Adipocyte (in vitro differentiated cells): ENCODE results near the gene SNAPC4.

Source experiments
- DNase-seq: peaks from one replicate; pipeline ENCODE4 v3.0.0-alpha.2; 2015; ENCODE audit warnings: low read depth
- H3K27me3 ChIP-seq: replicated peaks from 2 replicates; pipeline ENCODE4 v1.7.0; 2013; ENCODE audit warnings: mild to moderate bottlenecking, low read length, moderate library complexity; ENCODE audit not compliant: control insufficient read depth, insufficient read depth
- H3K36me3 ChIP-seq: 2 replicates; pipeline ENCODE4 v1.7.0; 2013; ENCODE audit warnings: low read length, mild to moderate bottlenecking, moderate library complexity; ENCODE audit not compliant: control insufficient read depth, insufficient read depth, severe bottlenecking
- H3K4me1 ChIP-seq: 2 replicates; pipeline ENCODE4 v1.7.0; 2013; ENCODE audit warnings: mild to moderate bottlenecking, low read length, moderate library complexity; ENCODE audit not compliant: control insufficient read depth, insufficient read depth
- H3K4me3 ChIP-seq: 2 replicates; pipeline ENCODE4 v1.7.0; 2013; ENCODE audit warnings: mild to moderate bottlenecking, low read length, moderate library complexity
- H3K9ac ChIP-seq: 2 replicates; pipeline ENCODE4 v1.7.0; 2013; ENCODE audit warnings: mild to moderate bottlenecking, low read length, moderate library complexity
- H3K9me3 ChIP-seq: 2 replicates; pipeline ENCODE4 v1.7.0; 2013; ENCODE audit warnings: mild to moderate bottlenecking, low read length, moderate library complexity; ENCODE audit not compliant: control insufficient read depth

Gene SNAPC4

DNA sequence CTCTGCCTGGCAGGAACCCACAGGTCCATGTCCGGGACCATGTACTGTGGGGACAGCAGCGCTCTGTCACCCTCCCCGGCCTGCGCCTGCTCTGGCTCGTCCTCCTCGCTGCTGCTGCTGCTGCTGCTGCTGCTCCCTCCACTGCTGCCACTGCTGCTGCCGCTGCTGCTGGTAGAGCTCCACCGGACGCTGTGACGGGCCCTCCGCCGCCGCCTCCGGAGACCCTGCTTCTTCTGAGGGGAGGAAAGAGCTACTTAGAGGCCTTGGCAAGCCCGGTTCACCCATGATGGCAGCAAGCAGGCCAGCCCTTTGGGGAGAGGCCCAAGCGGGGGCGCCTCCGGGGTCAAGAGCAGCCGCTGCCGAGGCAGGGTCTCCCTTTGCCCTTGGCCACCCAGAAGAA, 16.5 kb downstream of the SNAPC4 start:
- Histone ChIP-seq H3K9me3 (no peaks in the 10 kb centered on the region), H3K9ac (no peak overlapping the region), H3K4me1 (no peaks in the 10 kb centered on the region), H3K27me3 (no peaks in the 10 kb centered on the region), H3K36me3 (peaks cover 78% of the 10 kb centered on the region), H3K4me3 (no peak overlapping the region)
- DNase-seq = no peak

DNA sequence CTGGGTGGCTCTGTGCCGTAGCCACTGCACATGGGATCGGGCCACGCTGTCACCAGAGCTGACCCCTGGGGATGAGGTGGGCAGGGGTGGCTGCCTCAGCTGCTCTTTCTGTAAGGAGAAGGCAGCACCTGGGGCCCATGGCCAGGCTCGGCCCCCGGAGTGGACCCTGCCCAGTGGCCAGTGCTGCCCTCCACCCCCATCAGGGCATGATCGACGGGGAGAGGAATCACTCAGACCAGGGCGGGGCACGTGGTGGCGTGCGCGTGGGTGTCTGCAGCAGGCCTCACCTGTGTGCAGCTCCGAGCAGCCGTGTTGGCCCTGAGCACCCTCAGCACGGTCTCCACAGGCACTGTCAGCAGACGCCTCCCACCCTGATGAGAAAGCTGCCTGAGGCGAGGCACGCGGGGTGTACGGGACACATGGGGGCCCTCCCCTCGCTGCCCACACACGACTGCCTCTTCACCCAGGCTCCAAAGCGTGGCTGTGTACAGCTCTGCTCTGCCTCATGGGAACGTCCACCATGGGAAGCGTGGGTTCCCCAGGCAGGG, 17.9 kb downstream of the SNAPC4 start:
- no peak for DNase-seq
- no peak overlapping the region for H3K4me3 ChIP-seq
- H3K4me1 ChIP-seq = no peaks in the 10 kb centered on the region
- H3K9ac ChIP-seq = no peak overlapping the region
- no peaks in the 10 kb centered on the region for H3K27me3 ChIP-seq
- peaks cover 70% of the 10 kb centered on the region for H3K36me3 ChIP-seq
- H3K9me3 ChIP-seq = no peaks in the 10 kb centered on the region

- Histone ChIP-seq H3K4me3 (no peak overlapping the region), H3K9me3 (no peaks in the 10 kb centered on the region), H3K36me3 (peaks cover 66% of the 10 kb centered on the region), H3K27me3 (no peaks in the 10 kb centered on the region), H3K4me1 (no peaks in the 10 kb centered on the region), H3K9ac (no peak overlapping the region)
- no peak for DNase-seq
Observed at GRCh38 chr9:136381311-136381710, 18.7 kb downstream of the SNAPC4 start.

- H3K36me3 ChIP-seq = peaks cover 70% of the 10 kb centered on the region
Observed at GRCh38 chr9:136380381-136380780, 19.6 kb downstream of the SNAPC4 start.

GRCh38 chr9:136379891-136380290, 20.1 kb downstream of the SNAPC4 start:
- peaks cover 69% of the 10 kb centered on the region for H3K36me3 ChIP-seq
- DNase-seq = no peak
- no peak overlapping the region for H3K9ac ChIP-seq

More at GRCh38 chr9:136380381-136380780, 19.6 kb downstream of the SNAPC4 start:
- Histone ChIP-seq H3K9me3 (no peaks in the 10 kb centered on the region), H3K9ac (no peak overlapping the region), H3K4me3 (no peak overlapping the region), H3K4me1 (no peaks in the 10 kb centered on the region), H3K27me3 (no peaks in the 10 kb centered on the region)
- no peak for DNase-seq

GRCh38 chr9:136379401-136379800, 20.6 kb downstream of the SNAPC4 start:
- no peaks in the 10 kb centered on the region for H3K27me3 ChIP-seq
- H3K4me1 ChIP-seq = no peaks in the 10 kb centered on the region
- DNase-seq = no peak
- peaks cover 64% of the 10 kb centered on the region for H3K36me3 ChIP-seq
- H3K9me3 ChIP-seq = no peaks in the 10 kb centered on the region
- no peak overlapping the region for H3K4me3 ChIP-seq
- no peak overlapping the region for H3K9ac ChIP-seq

More at GRCh38 chr9:136379891-136380290, 20.1 kb downstream of the SNAPC4 start:
- Histone ChIP-seq H3K4me1 (no peaks in the 10 kb centered on the region), H3K9me3 (no peaks in the 10 kb centered on the region), H3K4me3 (no peak overlapping the region), H3K27me3 (no peaks in the 10 kb centered on the region)

DNA sequence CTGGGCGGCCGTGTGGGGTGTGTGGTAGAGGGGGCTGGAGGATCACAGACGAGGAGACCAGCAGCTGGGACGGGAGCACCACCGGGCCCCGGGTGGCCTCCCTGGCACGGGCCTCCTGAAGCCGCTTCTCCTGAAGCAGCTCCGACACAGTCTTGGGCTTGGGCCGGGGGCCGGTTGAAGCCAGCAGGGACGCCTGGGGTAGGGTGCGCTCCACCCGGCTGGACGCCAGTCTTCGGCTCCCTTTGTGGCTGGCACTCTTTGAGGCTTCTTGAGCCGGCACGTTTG, 21.0 kb downstream of the SNAPC4 start:
- Histone ChIP-seq H3K36me3 (peaks cover 60% of the 10 kb centered on the region), H3K4me3 (no peak overlapping the region), H3K9ac (no peak overlapping the region), H3K4me1 (peaks cover under 1% of the 10 kb centered on the region), H3K9me3 (no peaks in the 10 kb centered on the region), H3K27me3 (no peaks in the 10 kb centered on the region)
- DNase-seq = no peak

DNA sequence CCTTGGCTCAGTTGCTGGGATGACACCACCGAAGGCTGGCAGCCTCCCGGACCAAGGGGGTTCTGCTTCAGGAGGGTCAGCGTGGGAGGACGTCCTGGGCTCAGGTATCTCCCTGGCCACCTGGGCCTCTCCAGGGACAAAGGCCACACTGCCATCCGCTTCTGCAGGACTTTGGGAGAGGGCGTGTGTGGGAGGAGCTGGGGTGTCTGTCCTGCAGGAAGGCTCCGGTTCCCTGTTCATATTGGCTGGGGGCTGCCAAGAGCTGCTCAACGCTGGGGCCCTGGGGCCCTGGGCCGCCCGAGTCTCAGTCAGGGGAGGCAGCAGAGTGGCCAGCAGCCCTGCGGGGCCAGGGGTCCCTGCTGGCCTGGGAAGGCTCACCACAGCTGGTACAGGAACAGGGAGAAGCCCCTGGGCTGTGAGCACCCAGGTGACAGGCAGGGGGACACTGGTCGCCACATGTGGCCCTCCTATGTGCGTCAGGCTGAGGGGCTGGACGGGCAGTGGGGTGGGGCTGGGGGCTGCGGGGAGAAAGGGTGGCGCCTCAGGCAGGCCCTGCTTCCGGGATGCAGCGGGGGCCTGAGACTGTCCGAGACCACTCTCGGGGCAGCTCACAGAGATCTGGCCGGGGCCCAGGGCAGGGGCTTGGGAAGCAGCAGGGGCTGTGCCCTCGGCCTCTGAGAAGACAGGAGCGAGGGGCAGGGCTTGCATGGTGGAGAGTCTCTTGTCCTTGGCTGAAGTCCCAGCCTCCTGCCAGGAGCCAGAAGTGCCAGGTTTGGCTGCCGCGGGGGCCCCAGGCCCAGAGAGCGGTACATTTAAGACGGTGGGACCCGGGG, 21.6 kb downstream of the SNAPC4 start:
- Histone ChIP-seq H3K36me3 (peaks cover 57% of the 10 kb centered on the region), H3K27me3 (no peaks in the 10 kb centered on the region), H3K9ac (no peak overlapping the region), H3K9me3 (no peaks in the 10 kb centered on the region), H3K4me3 (no peak overlapping the region), H3K4me1 (peaks cover 6% of the 10 kb centered on the region)
- DNase-seq = no peak

GRCh38 chr9:136377341-136378169, 22.4 kb downstream of the SNAPC4 start:
- Histone ChIP-seq H3K9me3 (no peaks in the 10 kb centered on the region), H3K27me3 (no peaks in the 10 kb centered on the region), H3K36me3 (peaks cover 49% of the 10 kb centered on the region), H3K4me1 (peaks cover 14% of the 10 kb centered on the region), H3K9ac (no peak overlapping the region), H3K4me3 (no peak overlapping the region)
- no peak for DNase-seq

- no peak overlapping the region for H3K9ac ChIP-seq
- no peaks in the 10 kb centered on the region for H3K27me3 ChIP-seq
- no peaks in the 10 kb centered on the region for H3K9me3 ChIP-seq
- no peak overlapping the region for H3K4me3 ChIP-seq
- DNase-seq = no peak
- H3K4me1 ChIP-seq = peaks cover 20% of the 10 kb centered on the region
- H3K36me3 ChIP-seq = peaks cover 38% of the 10 kb centered on the region
Observed at GRCh38 chr9:136376457-136376856, 23.5 kb downstream of the SNAPC4 start.

DNA sequence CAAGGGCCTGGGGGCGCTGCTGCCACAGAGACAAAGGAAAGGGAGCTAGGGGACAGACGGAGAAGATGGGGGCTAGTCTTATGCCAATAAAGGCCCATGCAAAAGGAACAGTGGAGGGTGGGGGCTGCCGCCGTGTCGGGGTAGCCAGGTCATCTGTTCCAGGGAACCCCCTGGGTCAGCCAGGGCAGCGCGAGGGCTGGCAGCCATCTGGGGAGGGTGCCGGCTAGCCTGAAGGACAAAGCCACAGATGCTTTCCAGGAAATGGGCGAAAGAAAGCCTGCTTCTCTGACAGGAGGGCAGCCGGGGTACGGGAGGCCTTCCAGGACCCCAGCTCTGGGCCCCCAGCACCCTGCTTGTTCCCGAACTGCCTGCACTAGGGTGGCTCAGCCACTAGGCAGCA, 24.9 kb downstream of the SNAPC4 start:
- Histone ChIP-seq H3K4me1 (peaks cover 20% of the 10 kb centered on the region), H3K9ac (no peak overlapping the region), H3K4me3 (no peak overlapping the region), H3K36me3 (peaks cover 28% of the 10 kb centered on the region), H3K27me3 (no peaks in the 10 kb centered on the region), H3K9me3 (no peaks in the 10 kb centered on the region)
- no peak for DNase-seq
